Keratinocyte (primary cell): ENCODE measurements around the gene KREMEN1. TPM values are rescaled to one million over a fixed set of nuclear protein-coding genes. Genes with fewer than 3 reads are reported as not detected.

Experiments used
- DNase-seq: peaks from one replicate; pipeline ENCODE4 v3.0.0-alpha.2; 2011; ENCODE audit warnings: low read depth, missing footprints, low spot score
- FAIRE-seq: peaks from 2 replicates; lab custom pipeline; 2011; peaks lifted over from hg19 to GRCh38; lab: Jason Lieb, UNC
- H2AFZ ChIP-seq: 2 replicates; pipeline ENCODE4 v1.6.0; 2012; ENCODE audit warnings: low read length, control low read depth, inconsistent platforms; ENCODE audit not compliant: control insufficient read depth
- H3K27ac ChIP-seq: 2 replicates; pipeline ENCODE4 v1.5.1; 2011; ENCODE audit warnings: low read length; ENCODE audit not compliant: control insufficient read depth, insufficient read depth
- H3K27me3 ChIP-seq: 3 replicates; pipeline ENCODE4 v1.6.0; 2011; ENCODE audit warnings: low read length; ENCODE audit not compliant: control insufficient read depth, insufficient read depth; ENCODE audit errors: extremely low read depth
- H3K36me3 ChIP-seq, 2 experiments: 2 replicates in 1 of 2; 3 replicates in 1 of 2; pipeline ENCODE4 v1.5.1; 2011; ENCODE audit warnings: low read length in 2 of 2, mild to moderate bottlenecking in 1 of 2; ENCODE audit not compliant: control insufficient read depth in 2 of 2, insufficient read depth in 2 of 2; ENCODE audit errors: extremely low read depth in 1 of 2
- H3K4me1 ChIP-seq: 3 replicates; pipeline ENCODE4 v1.5.1; 2011; ENCODE audit warnings: low read length; ENCODE audit not compliant: control insufficient read depth, insufficient read depth; ENCODE audit errors: extremely low read depth
- H3K4me2 ChIP-seq: 3 replicates; pipeline ENCODE4 v1.6.0; 2011; ENCODE audit warnings: low read depth, low read length; ENCODE audit not compliant: control insufficient read depth, insufficient read depth; ENCODE audit errors: extremely low read depth
- H3K4me3 ChIP-seq, 3 experiments: fragments of 200-600 bp in 1 of 3; sonication (generic) in 1 of 3; 2 replicates in 2 of 3; 3 replicates in 1 of 3; pipeline ENCODE4 v1.5.1; 2011 to 2016; ENCODE audit warnings: low read length in 3 of 3, mild to moderate bottlenecking in 3 of 3, control low read depth in 2 of 3, inconsistent platforms in 1 of 3, low read depth in 1 of 3, mixed read lengths in 1 of 3, mixed run types in 1 of 3, moderate library complexity in 1 of 3; ENCODE audit not compliant: control insufficient read depth in 2 of 3, insufficient read depth in 2 of 3; ENCODE audit errors: extremely low read depth in 1 of 3
- H3K79me2 ChIP-seq: 2 replicates; pipeline ENCODE4 v1.6.0; 2012; ENCODE audit warnings: low read length; ENCODE audit not compliant: control insufficient read depth, insufficient read depth
- H3K9ac ChIP-seq: 3 replicates; pipeline ENCODE4 v1.6.0; 2011; ENCODE audit warnings: low read length; ENCODE audit not compliant: control insufficient read depth, insufficient read depth; ENCODE audit errors: extremely low read depth
- H3K9me1 ChIP-seq: 3 replicates; pipeline ENCODE4 v1.6.0; 2011; ENCODE audit warnings: low read length; ENCODE audit not compliant: control insufficient read depth, insufficient read depth; ENCODE audit errors: extremely low read depth
- H3K9me3 ChIP-seq: 2 replicates; pipeline ENCODE4 v1.5.1; 2012; ENCODE audit warnings: low read depth, low read length; ENCODE audit not compliant: control insufficient read depth
- H4K20me1 ChIP-seq: 3 replicates; pipeline ENCODE4 v1.6.0; 2011; ENCODE audit warnings: low read length; ENCODE audit not compliant: control insufficient read depth, insufficient read depth; ENCODE audit errors: extremely low read depth
- EZH2 ChIP-seq: IDR thresholded peaks from one replicate; pipeline ENCODE4 v1.6.1; 2012; ENCODE audit warnings: inconsistent platforms, mild to moderate bottlenecking, low read length, moderate library complexity
- dilution Hi-C: fragments of 300-500 bp; cut with MboI; formaldehyde crosslinking; loops from one replicate; pipeline ENCODE4 v1.7.0; 2020; ENCODE audit warnings: low sequenced_read_pairs; ENCODE audit not compliant: extremely low pct_ligation_motif_present
- polyA plus RNA-seq, 5 experiments: library from polyadenylated mRNA; depleted of rRNA in 3 of 5; stranded (reverse) in 3 of 5; stranded (forward) in 1 of 5; unstranded in 1 of 5; fragments of >200 nt; gene quantifications; 1 replicate in 1 of 5; 2 replicates in 3 of 5; 3 replicates in 1 of 5; pipeline versions ENCODE4 v1.2.1 to v1.2.3, GENCODE V29; 2011 to 2012; ENCODE audit warnings: missing spikeins in 2 of 5, low read depth in 1 of 5, low replicate concordance in 1 of 5
- TF ChIP-seq, protein P1 (sequence below), 3 experiments: IDR thresholded peaks in 1 of 3; conservative IDR thresholded peaks in 1 of 3; optimal IDR thresholded peaks in 1 of 3; 2 replicates in 2 of 3; 3 replicates in 1 of 3; pipeline versions ENCODE3 to v1.5.1; 2011; ENCODE audit warnings: low read length in 3 of 3, mild to moderate bottlenecking in 3 of 3, moderate library complexity in 2 of 3, control low read depth in 1 of 3, inconsistent platforms in 1 of 3; ENCODE audit not compliant: insufficient read depth in 2 of 3; ENCODE audit errors: extremely low read depth in 1 of 3

The KREMEN1 gene
- polyA plus RNA-seq, 1 donor (not counting 4 experiments of a cell fraction or from before 2014, with no cell fraction given), result 6.8 TPM

DNA sequence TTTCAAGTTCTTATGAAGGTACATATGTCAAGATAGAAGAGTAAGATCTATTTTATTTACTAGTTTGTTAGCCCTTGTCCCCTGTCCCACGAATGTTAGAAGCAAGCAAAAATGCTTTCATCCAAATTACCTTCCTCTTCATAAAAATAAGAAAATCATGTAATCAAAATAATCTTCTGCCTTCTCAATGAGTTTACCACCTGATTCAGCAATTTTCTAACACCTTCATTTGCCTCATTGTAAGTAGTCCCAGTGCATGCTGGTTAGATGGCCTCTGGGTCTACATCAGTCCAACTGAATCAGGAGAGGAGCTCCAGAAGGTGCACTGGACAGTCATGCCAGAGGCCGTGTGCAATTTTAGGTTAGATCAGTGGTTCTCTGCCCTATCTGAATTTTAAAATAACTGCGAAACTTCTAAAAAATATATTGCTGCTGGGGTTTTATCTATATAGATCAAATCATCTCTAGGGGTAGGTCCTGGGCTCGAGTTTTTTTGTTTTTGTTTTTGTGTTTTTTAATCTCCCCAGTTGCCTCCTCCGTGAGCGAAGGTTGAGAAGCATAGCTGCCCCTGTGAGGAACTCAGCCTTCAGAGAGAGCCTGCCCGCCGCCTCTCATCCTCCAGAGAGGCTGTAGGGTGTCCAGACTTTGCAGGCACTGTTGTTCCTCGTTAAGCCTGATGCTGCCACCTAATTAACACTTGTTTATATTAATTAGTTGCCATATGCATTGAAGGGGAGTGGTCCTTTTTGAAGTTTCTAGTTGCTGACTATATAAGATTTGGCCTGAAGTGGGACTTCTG lies 43.4 kb upstream of the KREMEN1 start:
- Histone ChIP-seq H3K27me3 (no peaks in the 10 kb centered on the region), H3K9me1 (no peaks in the 10 kb centered on the region), H2AFZ (no peak overlapping the region), H4K20me1 (peaks cover 2% of the 10 kb centered on the region), H3K9me3 (no peaks in the 10 kb centered on the region), H3K36me3 (peaks cover 0 to 2% of the 10 kb centered on the region in 2 experiments), H3K4me1 (peaks cover 25% of the 10 kb centered on the region), H3K4me3 (peak overlapping the region in 2 of 3 experiments; percentile 6 to 39), H3K4me2 (peak overlapping the region; percentile 85), H3K9ac (no peak overlapping the region), H3K27ac (peak overlapping the region; percentile 10), H3K79me2 (no peaks in the 10 kb centered on the region)
- FAIRE-seq (no peak), DNase-seq (no peak)
- no peak for TF ChIP-seq EZH2
- TF ChIP-seq, protein P1, sequence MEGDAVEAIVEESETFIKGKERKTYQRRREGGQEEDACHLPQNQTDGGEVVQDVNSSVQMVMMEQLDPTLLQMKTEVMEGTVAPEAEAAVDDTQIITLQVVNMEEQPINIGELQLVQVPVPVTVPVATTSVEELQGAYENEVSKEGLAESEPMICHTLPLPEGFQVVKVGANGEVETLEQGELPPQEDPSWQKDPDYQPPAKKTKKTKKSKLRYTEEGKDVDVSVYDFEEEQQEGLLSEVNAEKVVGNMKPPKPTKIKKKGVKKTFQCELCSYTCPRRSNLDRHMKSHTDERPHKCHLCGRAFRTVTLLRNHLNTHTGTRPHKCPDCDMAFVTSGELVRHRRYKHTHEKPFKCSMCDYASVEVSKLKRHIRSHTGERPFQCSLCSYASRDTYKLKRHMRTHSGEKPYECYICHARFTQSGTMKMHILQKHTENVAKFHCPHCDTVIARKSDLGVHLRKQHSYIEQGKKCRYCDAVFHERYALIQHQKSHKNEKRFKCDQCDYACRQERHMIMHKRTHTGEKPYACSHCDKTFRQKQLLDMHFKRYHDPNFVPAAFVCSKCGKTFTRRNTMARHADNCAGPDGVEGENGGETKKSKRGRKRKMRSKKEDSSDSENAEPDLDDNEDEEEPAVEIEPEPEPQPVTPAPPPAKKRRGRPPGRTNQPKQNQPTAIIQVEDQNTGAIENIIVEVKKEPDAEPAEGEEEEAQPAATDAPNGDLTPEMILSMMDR (optimal IDR thresholded peaks at IDR 0.05 in 1 of 3, IDR thresholded peaks at IDR 0.05 in 1 of 3, conservative IDR thresholded peaks at IDR 0.05 in 1 of 3; ENCODE audit: extremely low read depth in 1 of 3, insufficient read depth in 2 of 3, low read length in 3 of 3), result no peak
- dilution Hi-C loops, result no loop called here

DNA sequence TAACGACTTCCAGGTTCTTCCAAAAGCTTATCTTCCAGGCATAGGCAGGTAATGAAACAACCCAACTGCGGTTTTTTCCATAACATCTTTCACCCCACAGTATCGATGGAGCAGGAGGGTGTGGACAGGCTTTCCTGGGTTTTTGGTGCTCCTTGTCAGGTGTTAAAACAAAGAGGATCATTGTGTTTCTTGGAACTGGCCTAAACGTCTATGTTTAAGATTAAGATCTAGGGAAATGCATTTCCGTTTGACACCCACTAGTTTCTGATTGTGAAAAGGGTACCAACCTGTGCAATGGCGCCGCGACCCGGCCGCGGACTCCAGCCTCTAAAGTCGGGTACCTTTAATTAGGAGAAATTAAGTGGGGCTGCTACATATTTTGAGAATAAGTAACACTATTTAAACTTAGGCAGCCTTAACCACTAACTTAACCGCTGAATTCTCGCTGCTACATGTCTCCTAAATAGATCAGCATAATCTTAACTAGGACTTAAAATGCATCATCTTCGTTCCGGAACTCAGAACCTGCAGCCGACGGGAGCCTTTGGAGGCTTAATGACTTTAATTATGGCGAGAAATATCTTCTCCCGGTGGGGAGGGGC lies 42.7 kb upstream of the KREMEN1 start:
- Histone ChIP-seq H3K9me1 (no peaks in the 10 kb centered on the region), H3K9me3 (no peaks in the 10 kb centered on the region), H3K27ac (peak overlapping the region; percentile 57), H2AFZ (peak overlapping the region; percentile 44), H3K9ac (peak overlapping the region; percentile 64), H4K20me1 (peaks cover 2% of the 10 kb centered on the region), H3K36me3 (peaks cover 0 to 2% of the 10 kb centered on the region in 2 experiments), H3K4me1 (peaks cover 25% of the 10 kb centered on the region), H3K79me2 (no peaks in the 10 kb centered on the region), H3K4me3 (peak overlapping the region; percentile 6 to 60 (median 30)), H3K27me3 (no peaks in the 10 kb centered on the region), H3K4me2 (peak overlapping the region; percentile 85)
- DNase-seq (no peak), FAIRE-seq (peak; percentile 84)
- dilution Hi-C loops, result no loop called here
- TF ChIP-seq, protein P1 (optimal IDR thresholded peaks at IDR 0.05 in 1 of 3, IDR thresholded peaks at IDR 0.05 in 1 of 3, conservative IDR thresholded peaks at IDR 0.05 in 1 of 3; ENCODE audit: extremely low read depth in 1 of 3, insufficient read depth in 2 of 3, low read length in 3 of 3), result peak in 2 of 3 experiments; percentile 19 to 50
- no peak for TF ChIP-seq EZH2
